OCI-LY3 (cell line): ENCODE results near the gene SYNGR4.

Experiments
- H2AFZ ChIP-seq: fragments of 200-600, 300-600 bp; shearing (Covaris generic); 2 replicates; pipeline ENCODE4 v1.6.0; 2014; ENCODE audit warnings: antibody characterized with exemption, low read depth, low read length
- H3K27ac ChIP-seq: fragments of 200-600, 300-600 bp; sonication (generic); 2 replicates; pipeline ENCODE4 v1.5.1; 2014; ENCODE audit warnings: mild to moderate bottlenecking, low read length, moderate library complexity, mixed read lengths
- H3K27me3 ChIP-seq: fragments of 200-600, 300-600 bp; sonication (generic); 2 replicates; pipeline ENCODE4 v1.6.1; 2014; ENCODE audit warnings: low read depth, low read length, mixed read lengths
- H3K36me3 ChIP-seq: fragments of 200-600, 300-600 bp; sonication (generic); replicated peaks from 2 replicates; pipeline ENCODE3; 2014; ENCODE audit warnings: low read depth, low read length, mixed read lengths
- H3K4me1 ChIP-seq: fragments of 300-600, 200-600 bp; sonication (generic); 2 replicates; pipeline ENCODE4 v1.6.1; 2014; ENCODE audit warnings: low read length, mixed read lengths
- H3K4me2 ChIP-seq: fragments of 200-600, 300-600 bp; sonication (generic); 2 replicates; pipeline ENCODE4 v1.6.1; 2014; ENCODE audit warnings: low read length, mixed read lengths
- H3K4me3 ChIP-seq: fragments of 300-600, 200-600 bp; sonication (generic); 2 replicates; pipeline ENCODE4 v1.5.1; 2014; ENCODE audit warnings: antibody characterized with exemption, mild to moderate bottlenecking, low read length, moderate library complexity
- H3K79me2 ChIP-seq: fragments of 300-600, 200-600 bp; shearing (Covaris generic); 2 replicates; pipeline ENCODE4 v1.6.1; 2014; ENCODE audit warnings: mild to moderate bottlenecking, low read length, mixed read lengths
- H3K9ac ChIP-seq: fragments of 300-600, 200-600 bp; shearing (Covaris generic); 2 replicates; pipeline ENCODE4 v1.6.0; 2014; ENCODE audit warnings: mild to moderate bottlenecking, low read length, moderate library complexity
- H3K9me3 ChIP-seq: fragments of 200-600, 300-600 bp; shearing (Covaris generic); 2 replicates; pipeline ENCODE4 v1.6.1; 2014; ENCODE audit warnings: low read length, mixed read lengths; ENCODE audit not compliant: insufficient read depth
- H4K20me1 ChIP-seq: fragments of 200-600, 300-600 bp; sonication (generic); 2 replicates; pipeline ENCODE4 v1.6.1; 2016; ENCODE audit warnings: low read length, mixed read lengths; ENCODE audit not compliant: insufficient read depth
- EZH2phosphoT487 ChIP-seq: fragments of 200-600 bp; shearing (Covaris generic); IDR thresholded peaks from 2 replicates; pipeline ENCODE4 v1.6.1; 2018; ENCODE audit warnings: antibody characterized with exemption, mixed run types, low read depth
- TF ChIP-seq, protein P1 (sequence below): fragments of 200-600, 300-600 bp; sonication (generic); IDR thresholded peaks from 2 replicates; pipeline ENCODE4 v1.5.1; 2014; ENCODE audit warnings: antibody characterized with exemption, low read length, low read depth

Gene SYNGR4

DNA sequence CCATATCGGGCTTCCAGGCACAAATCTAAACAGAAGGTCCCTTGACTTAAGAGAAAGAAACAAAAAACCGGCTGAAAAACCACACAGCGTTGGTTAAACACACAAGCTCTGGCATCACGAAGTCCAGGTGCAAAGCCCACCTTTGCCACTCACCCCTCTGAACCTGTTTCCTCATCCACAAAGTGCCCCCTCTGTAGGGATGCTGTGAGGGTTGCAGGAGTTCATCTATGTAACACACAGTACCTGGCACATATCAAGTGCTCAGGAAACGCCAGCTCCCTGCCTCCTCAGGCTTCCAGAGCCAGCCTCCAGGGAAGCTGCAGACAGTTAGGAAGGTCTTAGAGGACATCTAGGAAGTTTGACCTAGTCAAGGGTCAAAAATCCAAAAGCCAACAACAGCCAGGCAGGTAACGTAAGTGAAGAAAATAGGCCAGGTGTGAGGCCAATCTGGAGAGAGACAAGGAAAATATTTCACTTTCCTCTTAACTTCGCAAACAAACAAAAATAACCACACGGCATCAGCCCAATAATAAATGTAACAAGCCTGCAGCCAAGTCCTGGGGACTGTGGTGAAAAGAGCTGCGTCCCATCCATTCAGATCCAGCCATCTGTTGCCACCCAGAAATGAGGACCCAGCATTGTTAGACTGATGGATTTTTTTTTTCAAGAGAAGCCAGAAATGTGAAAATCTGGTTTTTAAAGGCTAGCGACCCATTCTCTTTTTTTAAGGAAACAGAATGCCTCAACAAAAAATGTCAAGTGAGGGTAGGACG, 17.2 kb downstream of the SYNGR4 start:
- H3K27me3 ChIP-seq = no peaks in the 10 kb centered on the region
- no peak for TF ChIP-seq EZH2phosphoT487
- TF ChIP-seq, protein P1, sequence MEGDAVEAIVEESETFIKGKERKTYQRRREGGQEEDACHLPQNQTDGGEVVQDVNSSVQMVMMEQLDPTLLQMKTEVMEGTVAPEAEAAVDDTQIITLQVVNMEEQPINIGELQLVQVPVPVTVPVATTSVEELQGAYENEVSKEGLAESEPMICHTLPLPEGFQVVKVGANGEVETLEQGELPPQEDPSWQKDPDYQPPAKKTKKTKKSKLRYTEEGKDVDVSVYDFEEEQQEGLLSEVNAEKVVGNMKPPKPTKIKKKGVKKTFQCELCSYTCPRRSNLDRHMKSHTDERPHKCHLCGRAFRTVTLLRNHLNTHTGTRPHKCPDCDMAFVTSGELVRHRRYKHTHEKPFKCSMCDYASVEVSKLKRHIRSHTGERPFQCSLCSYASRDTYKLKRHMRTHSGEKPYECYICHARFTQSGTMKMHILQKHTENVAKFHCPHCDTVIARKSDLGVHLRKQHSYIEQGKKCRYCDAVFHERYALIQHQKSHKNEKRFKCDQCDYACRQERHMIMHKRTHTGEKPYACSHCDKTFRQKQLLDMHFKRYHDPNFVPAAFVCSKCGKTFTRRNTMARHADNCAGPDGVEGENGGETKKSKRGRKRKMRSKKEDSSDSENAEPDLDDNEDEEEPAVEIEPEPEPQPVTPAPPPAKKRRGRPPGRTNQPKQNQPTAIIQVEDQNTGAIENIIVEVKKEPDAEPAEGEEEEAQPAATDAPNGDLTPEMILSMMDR = no peak
- no peaks in the 10 kb centered on the region for H4K20me1 ChIP-seq
- no peak overlapping the region for H3K27ac ChIP-seq
- no peak overlapping the region for H3K4me2 ChIP-seq
- no peaks in the 10 kb centered on the region for H3K79me2 ChIP-seq
- H3K4me1 ChIP-seq = no peaks in the 10 kb centered on the region
- peaks cover 30% of the 10 kb centered on the region for H3K36me3 ChIP-seq
- H3K9me3 ChIP-seq = no peaks in the 10 kb centered on the region
- H3K4me3 ChIP-seq = no peak overlapping the region
- no peak overlapping the region for H3K9ac ChIP-seq
- no peak overlapping the region for H2AFZ ChIP-seq

DNA sequence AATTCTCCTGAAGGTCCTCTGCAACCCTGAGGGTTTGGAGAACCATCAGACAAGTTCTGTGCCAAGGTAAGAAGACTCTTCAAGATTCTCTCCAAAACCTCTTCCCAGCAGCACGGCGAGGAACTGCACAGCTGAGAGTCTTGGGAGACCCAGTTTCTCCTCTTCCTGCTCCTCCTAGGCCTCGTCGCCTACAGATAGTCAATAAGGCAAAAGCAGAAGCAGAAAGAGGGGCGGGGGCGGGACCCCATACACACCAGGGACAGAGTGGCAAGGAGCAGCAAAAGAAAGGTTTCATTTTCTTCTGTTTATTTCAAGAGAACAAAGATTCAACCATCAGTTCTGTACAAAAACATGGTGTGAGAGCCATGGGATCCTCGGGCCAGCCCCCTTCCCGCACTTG, 18.1 kb downstream of the SYNGR4 start:
- no peaks in the 10 kb centered on the region for H3K4me1 ChIP-seq
- no peak overlapping the region for H3K9ac ChIP-seq
- H2AFZ ChIP-seq = no peak overlapping the region
- no peaks in the 10 kb centered on the region for H4K20me1 ChIP-seq
- no peaks in the 10 kb centered on the region for H3K9me3 ChIP-seq
- TF ChIP-seq EZH2phosphoT487 = no peak
- TF ChIP-seq, protein P1 = no peak
- H3K79me2 ChIP-seq = no peaks in the 10 kb centered on the region
- peaks cover 34% of the 10 kb centered on the region for H3K36me3 ChIP-seq
- H3K4me2 ChIP-seq = no peak overlapping the region
- H3K4me3 ChIP-seq = no peak overlapping the region
- no peak overlapping the region for H3K27ac ChIP-seq
- H3K27me3 ChIP-seq = no peaks in the 10 kb centered on the region

DNA sequence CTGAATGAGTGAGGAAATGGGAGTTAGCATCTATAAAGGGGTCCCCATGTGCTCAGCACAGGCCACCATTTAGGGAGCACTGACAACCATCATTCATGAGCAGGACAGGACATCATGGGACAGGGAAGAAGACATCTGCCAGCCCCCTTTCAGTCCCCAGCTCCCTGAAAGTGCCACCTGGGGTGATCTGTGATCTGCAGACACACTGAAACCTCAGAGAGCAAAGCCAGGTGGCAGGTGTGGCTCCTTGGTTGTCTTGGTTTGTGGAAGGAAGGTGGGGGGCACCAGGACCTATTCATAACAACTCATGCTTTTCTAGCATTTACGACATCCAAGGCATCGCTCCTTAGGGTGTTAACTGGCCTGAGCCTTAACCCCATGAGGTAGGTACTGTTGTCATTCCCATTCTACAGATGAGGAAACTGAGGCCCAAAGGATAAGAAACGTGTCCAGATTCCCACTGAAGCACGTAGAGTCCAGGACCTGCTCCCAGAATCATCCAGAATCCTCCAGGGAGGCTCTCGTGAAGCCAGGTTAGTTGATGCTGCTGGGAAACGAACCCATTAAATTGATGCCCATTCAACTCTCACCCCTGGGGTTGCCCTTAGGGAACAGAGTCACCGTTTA, 21.4 kb downstream of the SYNGR4 start:
- Histone ChIP-seq H3K27me3 (no peaks in the 10 kb centered on the region), H3K79me2 (peaks cover 12% of the 10 kb centered on the region), H3K4me1 (peaks cover 4% of the 10 kb centered on the region; the same call in 1 of the 2 replicates), H2AFZ (no peak overlapping the region), H3K4me3 (no peak overlapping the region), H3K9me3 (no peaks in the 10 kb centered on the region), H3K9ac (no peak overlapping the region), H3K27ac (no peak overlapping the region), H4K20me1 (no peaks in the 10 kb centered on the region), H3K4me2 (no peak overlapping the region), H3K36me3 (peaks cover 48% of the 10 kb centered on the region)
- no peak for TF ChIP-seq EZH2phosphoT487
- TF ChIP-seq, protein P1 = no peak

DNA sequence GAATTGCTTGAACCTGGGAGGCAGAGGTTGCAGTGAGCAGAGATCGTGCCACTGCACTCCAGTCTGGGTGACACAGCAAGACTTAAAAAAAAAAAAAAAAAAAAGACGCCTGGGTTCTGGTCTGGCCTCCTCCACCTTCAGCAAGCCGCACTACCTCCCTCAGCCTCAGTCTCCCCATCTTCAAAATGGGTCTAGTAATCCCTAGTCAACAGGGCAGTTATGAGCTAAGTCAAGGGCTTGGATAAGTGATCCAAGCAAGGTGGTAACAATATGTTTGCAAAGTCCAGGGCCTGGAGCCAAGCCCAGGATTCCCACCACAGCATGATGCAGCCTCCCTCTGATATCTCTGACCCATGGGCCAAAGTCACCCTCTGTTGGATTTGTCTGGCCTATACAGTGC, 22.8 kb downstream of the SYNGR4 start:
- Histone ChIP-seq H3K36me3 (peaks cover 41% of the 10 kb centered on the region), H4K20me1 (no peaks in the 10 kb centered on the region), H3K27ac (no peak overlapping the region), H3K4me3 (no peak overlapping the region), H3K79me2 (peaks cover 20% of the 10 kb centered on the region), H3K9ac (no peak overlapping the region), H3K9me3 (no peaks in the 10 kb centered on the region), H2AFZ (no peak overlapping the region), H3K27me3 (no peaks in the 10 kb centered on the region), H3K4me2 (no peak overlapping the region), H3K4me1 (peaks cover 8% of the 10 kb centered on the region; the same call in 1 of the 2 replicates)
- no peak for TF ChIP-seq EZH2phosphoT487
- TF ChIP-seq, protein P1 = no peak
